ENCODE data around the gene SYNJ2BP. TPM values are rescaled to one million over a fixed set of nuclear protein-coding genes. Genes with fewer than 3 reads are reported as not detected.
"Not testable (repeated sequence)": the region's sequence is repeated elsewhere in the genome, so short reads cannot be mapped to it uniquely, and the experiment has no call there.

The SYNJ2BP gene
- 8.7 TPM for polyA plus RNA-seq (2012; ENCODE audit: insufficient read depth, insufficient read length)

- H3K4me3 ChIP-seq (ENCODE audit: low read length) = peak within 1 kb of the TSS; percentile 70
- peak; percentile 29 for DNase-seq (ENCODE audit: low read depth, low spot score)
These were observed at the start of gene SYNJ2BP for GRCh38 chr14:70416725-70417349. SYNJ2BP (minus strand) TSS chr14:70417090; CDS start chr14:70416963, 127 bp downstream.

- H3K4me3 ChIP-seq (ENCODE audit: low read length) = no peak overlapping the region
- DNase-seq (ENCODE audit: low read depth, low spot score) = no peak
These were observed 37.8 kb upstream of the SYNJ2BP start for GRCh38 chr14:70454731-70455130.

DNA sequence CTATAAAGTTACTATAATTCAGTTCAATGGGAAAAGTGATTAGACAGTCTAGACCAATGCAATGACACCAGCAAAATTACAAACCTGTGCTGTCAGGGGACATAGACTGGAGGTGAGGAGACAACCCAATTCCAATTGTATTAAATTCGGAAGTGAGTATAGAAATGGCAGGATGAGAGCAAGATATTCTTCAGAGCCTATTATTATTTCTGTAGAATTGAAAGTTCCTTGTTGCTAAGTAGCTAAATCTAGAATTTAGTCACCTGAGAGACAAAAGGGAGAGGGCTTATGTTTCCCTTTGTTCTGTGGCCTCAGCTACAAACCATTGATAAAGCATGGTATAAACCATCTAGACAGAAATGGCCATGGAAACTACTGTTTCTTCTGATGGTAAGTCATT is 35.0 kb upstream of the SYNJ2BP start, which contains the start of gene ADAM21:
Gene ADAM21, plus strand, starts transcription at position 301 of the 400 bp plus-strand sequence. CDS start 5,326 bp downstream, outside the sequence.
- no peak within 1 kb of the TSS for H3K4me3 ChIP-seq (ENCODE audit: low read length)
- DNase-seq (ENCODE audit: low read depth, low spot score) = no peak

DNA sequence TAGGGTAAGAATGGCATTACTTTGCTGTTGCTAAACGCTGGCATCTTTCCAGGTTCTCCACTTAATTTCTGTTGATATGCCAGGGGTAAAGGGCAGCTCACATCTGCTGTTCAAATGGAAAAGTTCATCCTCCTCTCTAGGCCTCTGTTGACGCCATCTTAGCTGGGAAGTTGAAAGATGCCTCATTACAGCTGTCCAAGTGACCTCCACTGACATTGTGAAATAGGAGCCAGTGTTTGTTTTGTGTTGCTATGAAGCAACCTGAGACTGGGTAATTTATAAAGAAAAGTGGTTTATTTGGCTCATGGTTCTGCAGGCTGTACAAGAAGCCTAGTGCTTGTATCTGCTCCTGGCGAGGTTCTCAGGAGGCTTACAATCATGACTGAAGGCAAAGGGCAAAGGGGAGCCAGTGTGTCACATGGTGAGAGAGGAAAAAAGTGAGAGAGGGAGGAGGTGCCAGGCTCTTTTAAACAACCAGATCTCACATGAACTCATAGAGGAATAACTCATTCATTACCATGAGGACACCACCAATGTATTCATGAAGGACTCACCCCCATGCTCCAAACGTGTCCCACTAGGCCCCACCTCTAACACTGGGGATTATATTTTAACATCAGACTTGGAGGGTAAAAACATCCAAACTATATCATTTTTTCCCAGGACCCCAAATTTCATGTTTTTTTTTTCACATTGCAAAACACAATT is 31.9 kb upstream of the SYNJ2BP start:
- DNase-seq (ENCODE audit: low read depth, low spot score) = no peak
- no peak overlapping the region for H3K4me3 ChIP-seq (ENCODE audit: low read length)

DNA sequence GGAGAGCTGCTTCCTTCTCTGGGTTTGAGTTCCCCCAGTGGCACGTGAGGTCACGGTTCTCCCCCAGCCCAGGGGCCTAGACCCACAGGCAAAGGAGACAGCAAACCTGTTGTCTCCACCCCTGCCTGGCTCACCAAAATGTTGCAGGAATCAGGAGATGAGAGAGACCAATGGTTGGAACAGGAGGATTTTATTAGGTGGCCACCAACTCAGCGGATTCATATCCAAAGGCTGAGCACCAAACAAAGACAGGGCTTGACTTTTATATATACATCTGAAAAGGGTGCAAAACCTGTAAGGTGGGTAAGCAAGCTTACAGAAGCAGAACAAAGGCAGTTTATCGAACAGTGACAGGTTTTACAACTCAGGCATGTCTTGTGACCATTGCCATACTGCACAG is 25.9 kb upstream of the SYNJ2BP start:
- no peak for DNase-seq (ENCODE audit: low read depth, low spot score)
- no peak overlapping the region for H3K4me3 ChIP-seq (ENCODE audit: low read length)

DNA sequence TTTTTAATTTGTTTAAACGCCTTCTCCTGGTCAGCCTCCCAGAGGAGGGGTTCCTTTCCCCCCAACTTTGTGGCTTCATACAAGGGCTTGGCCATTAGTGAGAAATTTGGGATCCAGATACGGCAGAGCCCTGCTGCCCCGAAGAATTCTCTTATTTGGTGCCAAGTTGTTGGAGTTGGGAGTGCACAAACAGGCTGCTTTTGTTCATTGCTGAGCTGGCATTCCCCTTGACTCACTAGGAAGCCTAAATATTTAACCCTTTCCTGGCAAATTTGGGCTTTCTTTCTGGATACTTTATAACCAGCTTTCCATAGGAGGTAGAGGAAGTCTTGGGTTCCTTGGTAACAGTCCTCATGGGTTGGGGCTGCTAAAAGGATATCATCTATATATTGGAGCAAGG is 24.8 kb upstream of the SYNJ2BP start:
- DNase-seq (ENCODE audit: low read depth, low spot score) = no peak
- H3K4me3 ChIP-seq (ENCODE audit: low read length) = no peak overlapping the region

GRCh38 chr14:70436867-70437266 is 20.0 kb upstream of the SYNJ2BP start:
- no peak overlapping the region for H3K4me3 ChIP-seq (ENCODE audit: low read length)
- DNase-seq (ENCODE audit: low read depth, low spot score) = no peak

DNA sequence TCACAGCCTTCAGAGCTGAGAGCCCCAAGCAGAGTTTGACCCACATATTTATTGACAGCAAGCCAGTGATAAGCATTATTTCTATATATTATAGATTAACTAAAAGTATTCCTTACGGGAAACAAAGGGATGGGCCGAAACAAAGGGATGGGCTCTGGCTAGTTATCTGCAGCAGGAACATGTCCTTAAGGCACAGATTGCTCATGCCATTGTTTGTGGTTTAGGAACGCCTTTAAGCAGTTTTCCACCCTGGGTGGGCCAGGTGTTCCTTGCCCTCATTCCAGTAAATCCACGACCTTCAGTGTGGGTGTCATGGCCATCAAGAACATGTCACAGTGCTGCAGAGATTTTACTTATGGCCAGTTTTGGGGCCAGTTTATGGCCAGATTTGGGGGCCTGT is 9.7 kb upstream of the SYNJ2BP start:
- not testable (repeated sequence) for H3K4me3 ChIP-seq (ENCODE audit: low read length); DNase-seq (ENCODE audit: low read depth, low spot score)

DNA sequence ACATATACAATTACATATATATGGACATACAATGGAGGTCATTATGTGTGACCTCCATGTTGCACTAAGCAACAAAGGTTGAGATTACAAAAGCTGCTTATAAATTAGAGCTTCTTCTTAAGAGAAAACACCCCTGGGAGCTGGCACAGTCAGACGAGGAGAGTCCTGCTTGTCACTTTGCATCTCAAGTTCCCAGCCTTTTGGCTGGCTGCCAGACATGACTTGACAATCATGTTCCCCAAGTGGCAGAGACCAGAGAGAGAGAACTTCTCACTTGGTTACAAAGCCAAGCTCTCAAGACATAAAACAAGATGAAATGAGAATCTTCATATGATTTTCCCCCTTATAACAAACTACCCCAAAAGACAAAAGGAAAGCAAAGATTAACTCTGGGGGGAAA is 8.5 kb upstream of the SYNJ2BP start:
- peak; percentile 39 for DNase-seq (ENCODE audit: low read depth, low spot score)
- no peak overlapping the region for H3K4me3 ChIP-seq (ENCODE audit: low read length)

DNA sequence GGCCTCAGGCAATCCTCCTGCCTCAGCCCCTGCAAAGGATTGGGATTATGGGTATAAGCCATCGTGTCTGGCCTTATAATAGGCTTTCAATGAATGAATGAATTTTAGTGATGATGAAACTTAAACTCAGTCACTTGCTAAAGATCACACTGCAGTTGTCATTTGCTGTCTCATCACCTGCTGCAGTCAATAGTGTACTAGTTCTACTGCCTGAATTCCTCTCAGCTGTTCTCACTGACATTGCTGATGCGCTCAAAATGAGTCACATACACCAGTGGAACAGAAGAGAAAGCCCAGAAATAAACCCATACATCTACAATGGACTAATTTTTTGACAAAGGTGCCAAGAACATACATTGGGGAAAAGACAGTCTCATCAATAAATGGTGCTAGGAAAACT is 5.6 kb upstream of the SYNJ2BP start:
- no peak for DNase-seq (ENCODE audit: low read depth, low spot score)
- H3K4me3 ChIP-seq (ENCODE audit: low read length) = no peak overlapping the region

GRCh38 chr14:70419270-70419931 is 2.5 kb upstream of the SYNJ2BP start:
- not testable (repeated sequence) for DNase-seq (ENCODE audit: low read depth, low spot score); H3K4me3 ChIP-seq (ENCODE audit: low read length)

GRCh38 chr14:70416338-70416724 is 559 bp downstream of the SYNJ2BP start:
- DNase-seq (ENCODE audit: low read depth, low spot score) = peak; percentile 11
- H3K4me3 ChIP-seq (ENCODE audit: low read length) = peak overlapping the region; percentile 70

GRCh38 chr14:70415788-70416187 is 1.1 kb downstream of the SYNJ2BP start:
- no peak for DNase-seq (ENCODE audit: low read depth, low spot score)
- no peak overlapping the region for H3K4me3 ChIP-seq (ENCODE audit: low read length)

- no peak for DNase-seq (ENCODE audit: low read depth, low spot score)
These were observed 9.3 kb downstream of the SYNJ2BP start for GRCh38 chr14:70407621-70408020.

GRCh38 chr14:70406216-70406615 is 10.7 kb downstream of the SYNJ2BP start:
- not testable (repeated sequence) for H3K4me3 ChIP-seq (ENCODE audit: low read length); DNase-seq (ENCODE audit: low read depth, low spot score)

More at GRCh38 chr14:70407621-70408020, 9.3 kb downstream of the SYNJ2BP start:
- no peak overlapping the region for H3K4me3 ChIP-seq (ENCODE audit: low read length)

DNA sequence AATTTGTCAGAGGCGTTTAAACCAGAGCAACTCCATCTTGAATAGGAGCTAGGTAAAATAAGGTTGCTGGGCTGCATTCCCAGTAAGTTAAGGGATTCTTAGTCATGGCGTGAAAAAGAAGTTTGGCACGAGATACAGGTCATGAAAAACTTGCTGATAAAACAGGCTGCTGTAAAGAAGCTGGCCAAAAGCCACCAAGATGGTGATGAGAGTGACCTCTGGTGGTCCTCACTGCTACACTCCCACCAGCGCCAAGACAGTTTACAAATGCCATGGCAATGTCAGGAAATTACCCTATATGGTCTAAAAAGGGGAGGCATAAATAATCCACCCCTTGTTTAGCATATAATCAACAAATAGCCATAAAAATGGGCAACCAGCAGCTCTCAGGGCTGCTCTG is 13.6 kb downstream of the SYNJ2BP start:
- not testable (repeated sequence) for DNase-seq (ENCODE audit: low read depth, low spot score); H3K4me3 ChIP-seq (ENCODE audit: low read length)

GRCh38 chr14:70401643-70402042 is 15.2 kb downstream of the SYNJ2BP start:
- DNase-seq (ENCODE audit: low read depth, low spot score) = no peak
- no peak overlapping the region for H3K4me3 ChIP-seq (ENCODE audit: low read length)

DNA sequence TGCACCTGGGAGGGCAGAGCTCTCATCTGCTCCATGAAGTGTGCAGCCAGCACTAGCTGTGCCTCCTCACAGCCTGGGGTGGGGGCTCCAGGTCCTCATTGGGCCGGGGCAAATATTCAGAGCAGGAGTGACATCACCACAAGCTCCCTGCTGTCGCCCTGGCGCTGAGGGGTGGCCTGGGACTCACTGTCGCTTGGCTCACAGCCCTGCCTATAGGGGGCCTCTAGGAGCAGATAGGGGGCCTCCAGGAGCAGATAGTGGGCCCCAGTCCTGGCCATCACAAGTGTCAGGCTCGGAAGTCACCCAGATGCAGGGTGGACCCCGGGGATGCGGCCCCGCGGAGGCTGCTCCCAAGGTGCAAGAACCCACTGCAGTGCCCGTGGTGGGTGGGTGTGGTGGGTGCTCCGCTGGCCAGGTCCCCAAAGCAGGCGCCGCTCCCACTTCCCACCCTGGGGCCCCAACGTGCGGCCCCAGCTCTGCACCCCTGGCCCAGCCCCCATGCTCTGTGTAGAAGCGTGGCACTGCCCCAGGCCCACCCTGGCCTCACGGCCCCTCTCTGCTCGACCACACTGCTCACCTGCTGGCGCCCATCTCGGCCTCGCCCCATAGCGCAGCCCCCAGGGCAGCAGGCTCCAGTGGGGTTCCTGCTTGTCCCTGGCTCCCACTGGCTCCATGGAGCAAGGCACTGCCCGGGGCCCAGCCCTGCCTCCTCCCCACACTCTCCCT is 18.0 kb downstream of the SYNJ2BP start:
- no peak for DNase-seq (ENCODE audit: low read depth, low spot score)
- H3K4me3 ChIP-seq (ENCODE audit: low read length) = no peak overlapping the region

DNA sequence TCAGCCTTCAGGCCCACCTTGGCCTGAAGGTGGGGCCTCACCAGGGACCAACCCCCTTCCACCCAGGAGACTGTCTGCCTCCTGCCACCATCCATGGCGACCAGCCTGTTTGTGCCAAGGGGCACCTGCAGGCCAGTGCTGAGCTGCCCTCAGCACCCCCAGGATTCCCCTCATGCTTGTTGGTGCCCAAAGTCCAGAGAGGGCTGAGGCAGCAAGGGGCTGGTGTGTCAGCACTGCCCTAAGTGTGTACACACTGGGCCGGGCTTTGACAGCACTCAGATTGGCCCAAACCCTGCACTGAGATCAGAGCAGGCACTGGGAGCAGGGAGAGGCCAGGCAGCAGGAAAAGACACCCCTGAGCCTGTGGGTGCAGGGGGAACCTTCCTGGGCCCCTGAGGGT is 18.6 kb downstream of the SYNJ2BP start:
- no peak overlapping the region for H3K4me3 ChIP-seq (ENCODE audit: low read length)
- DNase-seq (ENCODE audit: low read depth, low spot score) = no peak

Data from Jurkat, Clone E6-1 (cell line).